ENCODE data around the gene TRDN.

TRDN gene

GRCh38 chr6:123393331-123393730 is 243.4 kb downstream of the TRDN start:
- H3K4me3 ChIP-seq (ENCODE audit: low read length): no peak overlapping the region
- peak; percentile 19; the same call in 1 of the 2 replicates for TF ChIP-seq CTCF (conservative IDR thresholded peaks at IDR 0.05; ENCODE audit: low read length)
- DNase-seq (ENCODE audit: low read depth): no peak

GRCh38 chr6:123383718-123384117 is 253.0 kb downstream of the TRDN start:
- DNase-seq (ENCODE audit: low read depth): no peak
- no peak overlapping the region for H3K4me3 ChIP-seq (ENCODE audit: low read length)
- no peak for TF ChIP-seq CTCF (conservative IDR thresholded peaks at IDR 0.05; ENCODE audit: low read length)

- peak; percentile 1 for DNase-seq (ENCODE audit: low read depth)
- H3K4me3 ChIP-seq (ENCODE audit: low read length): no peak overlapping the region
- peak; percentile 29 for TF ChIP-seq CTCF (conservative IDR thresholded peaks at IDR 0.05; ENCODE audit: low read length)
Measured at GRCh38 chr6:123380257-123380656, 256.5 kb downstream of the TRDN start.

- no peak for DNase-seq (ENCODE audit: low read depth)
- TF ChIP-seq CTCF (conservative IDR thresholded peaks at IDR 0.05; ENCODE audit: low read length): no peak
- no peak overlapping the region for H3K4me3 ChIP-seq (ENCODE audit: low read length)
Measured at GRCh38 chr6:123372737-123373136, 264.0 kb downstream of the TRDN start.

- no peak for TF ChIP-seq CTCF (conservative IDR thresholded peaks at IDR 0.05; ENCODE audit: low read length)
- no peak overlapping the region for H3K4me3 ChIP-seq (ENCODE audit: low read length)
- no peak for DNase-seq (ENCODE audit: low read depth)
Measured at GRCh38 chr6:123363912-123364311, 272.8 kb downstream of the TRDN start.

GRCh38 chr6:123360359-123360758 is 276.4 kb downstream of the TRDN start:
- no peak for TF ChIP-seq CTCF (conservative IDR thresholded peaks at IDR 0.05; ENCODE audit: low read length)
- H3K4me3 ChIP-seq (ENCODE audit: low read length): no peak overlapping the region
- no peak for DNase-seq (ENCODE audit: low read depth)

- no peak for TF ChIP-seq CTCF (conservative IDR thresholded peaks at IDR 0.05; ENCODE audit: low read length)
- no peak for DNase-seq (ENCODE audit: low read depth)
- no peak overlapping the region for H3K4me3 ChIP-seq (ENCODE audit: low read length)
Measured at GRCh38 chr6:123352705-123353104, 284.0 kb downstream of the TRDN start.

Measured in AG10803 (cell line).